Caco-2 (cell line): ENCODE data around the gene RFX4. TPM values are rescaled to one million over a fixed set of nuclear protein-coding genes. Genes with fewer than 3 reads are reported as not detected.

Source experiments
- BruUV-seq: library from RNA; stranded (reverse); fragments of 400-500 nt; replicated peaks from 2 replicates; lab custom pipeline; 2021; lab: Mats Ljungman, UMichigan
- CTCF ChIA-PET: fragments of 300-600 bp; sonication (Branson Sonifier 250); formaldehyde crosslinking; loops from one replicate; lab custom pipeline; 2022; ENCODE audit warnings: antibody characterized with exemption; lab: Charles Lee
- POLR2A ChIA-PET: fragments of 300-600 bp; sonication (Branson Sonifier 250); formaldehyde crosslinking; loops from one replicate; lab custom pipeline; 2022; ENCODE audit warnings: antibody characterized with exemption; lab: Charles Lee
- DNase-seq, 2 experiments: peaks; one replicate each; pipeline versions ENCODE4 v3.0.0 to v3.0.0-alpha.2; 2020 to 2022
- H3K27me3 ChIP-seq: replicated peaks from 2 replicates; pipeline ENCODE4 v1.6.0; 2011; ENCODE audit warnings: low read length; ENCODE audit not compliant: control insufficient read depth, insufficient read depth
- H3K36me3 ChIP-seq: 2 replicates; pipeline ENCODE4 v1.5.1; 2011; ENCODE audit warnings: low read length; ENCODE audit not compliant: control insufficient read depth, insufficient read depth
- H3K4me1 ChIP-seq: fragments of 250-450 bp; sonication (Bioruptor Pico); 2 replicates; pipeline ENCODE4 v1.5.1; 2020; ENCODE audit warnings: mild to moderate bottlenecking
- H3K4me3 ChIP-seq: 2 replicates; pipeline ENCODE4 v1.5.1; 2011; ENCODE audit warnings: low read depth, mild to moderate bottlenecking, control low read depth, low read length
- H3K9me3 ChIP-seq: fragments of 250-450 bp; sonication (Bioruptor Pico); 2 replicates; pipeline ENCODE4 v1.5.1; 2020; ENCODE audit warnings: mild to moderate bottlenecking, moderate library complexity
- H3K27ac Mint-ChIP-seq: one replicate; pipeline ENCODE4 v1.8.0; 2022; ENCODE audit warnings: mixed read lengths; ENCODE audit not compliant: unreplicated experiment
- H3K27me3 Mint-ChIP-seq: one replicate; pipeline ENCODE4 v1.8.0; 2022; ENCODE audit warnings: mixed read lengths; ENCODE audit not compliant: insufficient read depth, unreplicated experiment
- H3K36me3 Mint-ChIP-seq: one replicate; pipeline ENCODE4 v1.8.0; 2022; ENCODE audit warnings: mild to moderate bottlenecking, mixed read lengths; ENCODE audit not compliant: insufficient read depth, unreplicated experiment
- H3K4me1 Mint-ChIP-seq: one replicate; pipeline ENCODE4 v1.8.0; 2022; ENCODE audit warnings: low read depth, mixed read lengths; ENCODE audit not compliant: unreplicated experiment
- H3K4me3 Mint-ChIP-seq: one replicate; pipeline ENCODE4 v1.8.0; 2022; ENCODE audit warnings: mild to moderate bottlenecking, moderate library complexity, mixed read lengths; ENCODE audit not compliant: unreplicated experiment
- H3K9me3 Mint-ChIP-seq: one replicate; pipeline ENCODE4 v1.8.0; 2022; ENCODE audit warnings: mixed read lengths; ENCODE audit not compliant: unreplicated experiment
- intact Hi-C: fragments of 100-400 bp; cut with micrococcal nuclease; formaldehyde crosslinking; loops from one replicate; pipeline ENCODE4 v1.10.0; 2022; ENCODE audit not compliant: unreplicated experiment
- total RNA-seq: library from RNA; stranded (reverse); gene quantifications from 2 replicates; pipeline ENCODE4 v1.2.3, GENCODE V29; 2022
- TF ChIP-seq, protein P1 (sequence below), 2 experiments: fragments of 200-600 bp in 1 of 2; IDR thresholded peaks; 1 replicate in 1 of 2; 2 replicates in 1 of 2; pipeline versions ENCODE4 v1.5.1 to v1.8.0; 2011 to 2022; ENCODE audit warnings: antibody characterized with exemption in 1 of 2, control low read depth in 1 of 2, inconsistent platforms in 1 of 2, low read depth in 1 of 2, low read length in 1 of 2, mild to moderate bottlenecking in 1 of 2, moderate library complexity in 1 of 2; ENCODE audit not compliant: insufficient read depth in 1 of 2, severe bottlenecking in 1 of 2, unreplicated experiment in 1 of 2

RFX4 gene
- total RNA-seq, 1 experiment from 2014 or later, result not detected

- TF ChIP-seq, protein P1, sequence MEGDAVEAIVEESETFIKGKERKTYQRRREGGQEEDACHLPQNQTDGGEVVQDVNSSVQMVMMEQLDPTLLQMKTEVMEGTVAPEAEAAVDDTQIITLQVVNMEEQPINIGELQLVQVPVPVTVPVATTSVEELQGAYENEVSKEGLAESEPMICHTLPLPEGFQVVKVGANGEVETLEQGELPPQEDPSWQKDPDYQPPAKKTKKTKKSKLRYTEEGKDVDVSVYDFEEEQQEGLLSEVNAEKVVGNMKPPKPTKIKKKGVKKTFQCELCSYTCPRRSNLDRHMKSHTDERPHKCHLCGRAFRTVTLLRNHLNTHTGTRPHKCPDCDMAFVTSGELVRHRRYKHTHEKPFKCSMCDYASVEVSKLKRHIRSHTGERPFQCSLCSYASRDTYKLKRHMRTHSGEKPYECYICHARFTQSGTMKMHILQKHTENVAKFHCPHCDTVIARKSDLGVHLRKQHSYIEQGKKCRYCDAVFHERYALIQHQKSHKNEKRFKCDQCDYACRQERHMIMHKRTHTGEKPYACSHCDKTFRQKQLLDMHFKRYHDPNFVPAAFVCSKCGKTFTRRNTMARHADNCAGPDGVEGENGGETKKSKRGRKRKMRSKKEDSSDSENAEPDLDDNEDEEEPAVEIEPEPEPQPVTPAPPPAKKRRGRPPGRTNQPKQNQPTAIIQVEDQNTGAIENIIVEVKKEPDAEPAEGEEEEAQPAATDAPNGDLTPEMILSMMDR (IDR thresholded peaks at IDR 0.05; ENCODE audit: insufficient read depth in 1 of 2, low read depth in 1 of 2, low read length in 1 of 2, severe bottlenecking in 1 of 2, unreplicated experiment in 1 of 2), result no peak
- H3K9me3 Mint-ChIP-seq, result no peaks in the 10 kb centered on the region
- CTCF ChIA-PET, result no interaction called here
- BruUV-seq, result no TSS peak
- H3K27me3 ChIP-seq, result no peaks in the 10 kb centered on the region
- H3K27ac Mint-ChIP-seq, result peak overlapping the region; percentile 45
- no peak overlapping the region for H3K4me3 Mint-ChIP-seq
- intact Hi-C loops, result no loop called here
- peaks cover 8% of the 10 kb centered on the region for H3K36me3 Mint-ChIP-seq
- POLR2A ChIA-PET, result no interaction called here
- no peaks in the 10 kb centered on the region for H3K9me3 ChIP-seq
- H3K27me3 Mint-ChIP-seq, result no peaks in the 10 kb centered on the region
- no peak for DNase-seq
- peaks cover 9% of the 10 kb centered on the region for H3K4me1 Mint-ChIP-seq
- peaks cover 6% of the 10 kb centered on the region; the same call in 1 of the 2 replicates for H3K4me1 ChIP-seq
- H3K36me3 ChIP-seq, result no peaks in the 10 kb centered on the region
- no peak overlapping the region for H3K4me3 ChIP-seq
These were observed 186.7 kb downstream of the RFX4 start for GRCh38 chr12:106769546-106769945.

DNA sequence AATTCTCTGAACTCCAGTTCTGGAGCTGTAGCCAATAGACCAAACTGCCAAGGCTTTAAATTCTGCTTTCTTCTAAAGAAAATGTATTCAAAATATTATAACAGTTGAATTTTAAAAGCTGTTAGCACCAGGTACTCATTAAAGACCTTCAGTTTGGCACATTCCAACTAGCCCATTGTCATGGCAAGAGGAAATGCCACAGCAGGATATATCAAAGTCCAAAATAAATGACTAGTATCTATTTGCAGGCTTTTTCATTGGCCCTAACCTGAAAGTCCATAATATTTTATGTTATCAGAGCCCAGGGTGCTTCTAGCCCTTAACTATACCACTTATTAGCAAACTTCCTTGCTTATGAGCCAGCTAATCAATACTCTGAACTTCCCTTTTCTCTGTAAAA lies 188.6 kb downstream of the RFX4 start:
- H3K4me1 ChIP-seq, result peaks cover 11% of the 10 kb centered on the region; the same call in 1 of the 2 replicates
- TF ChIP-seq, protein P1 (IDR thresholded peaks at IDR 0.05; ENCODE audit: insufficient read depth in 1 of 2, low read depth in 1 of 2, low read length in 1 of 2, severe bottlenecking in 1 of 2, unreplicated experiment in 1 of 2), result no peak
- H3K4me3 ChIP-seq, result no peak overlapping the region
- Mint-ChIP-seq H3K4me3 (no peak overlapping the region), H3K27me3 (no peaks in the 10 kb centered on the region), H3K4me1 (peaks cover 14% of the 10 kb centered on the region), H3K27ac (no peak overlapping the region), H3K9me3 (no peaks in the 10 kb centered on the region), H3K36me3 (peaks cover 8% of the 10 kb centered on the region)
- H3K36me3 ChIP-seq, result no peaks in the 10 kb centered on the region
- no peak for DNase-seq
- intact Hi-C loops, result loop anchor here (5.0 kb wide), 1 partner anchor 186 kb away; the partner anchor contains the start of gene TMEM263
- H3K9me3 ChIP-seq, result no peaks in the 10 kb centered on the region
- H3K27me3 ChIP-seq, result no peaks in the 10 kb centered on the region
- ChIA-PET POLR2A (no interaction called here), CTCF (interaction anchor here (0.6 kb wide), 1 partner anchor 65 kb away, joined by 3 read pairs; no protein-coding TSS in a partner anchor)
- BruUV-seq, result no TSS peak

DNA sequence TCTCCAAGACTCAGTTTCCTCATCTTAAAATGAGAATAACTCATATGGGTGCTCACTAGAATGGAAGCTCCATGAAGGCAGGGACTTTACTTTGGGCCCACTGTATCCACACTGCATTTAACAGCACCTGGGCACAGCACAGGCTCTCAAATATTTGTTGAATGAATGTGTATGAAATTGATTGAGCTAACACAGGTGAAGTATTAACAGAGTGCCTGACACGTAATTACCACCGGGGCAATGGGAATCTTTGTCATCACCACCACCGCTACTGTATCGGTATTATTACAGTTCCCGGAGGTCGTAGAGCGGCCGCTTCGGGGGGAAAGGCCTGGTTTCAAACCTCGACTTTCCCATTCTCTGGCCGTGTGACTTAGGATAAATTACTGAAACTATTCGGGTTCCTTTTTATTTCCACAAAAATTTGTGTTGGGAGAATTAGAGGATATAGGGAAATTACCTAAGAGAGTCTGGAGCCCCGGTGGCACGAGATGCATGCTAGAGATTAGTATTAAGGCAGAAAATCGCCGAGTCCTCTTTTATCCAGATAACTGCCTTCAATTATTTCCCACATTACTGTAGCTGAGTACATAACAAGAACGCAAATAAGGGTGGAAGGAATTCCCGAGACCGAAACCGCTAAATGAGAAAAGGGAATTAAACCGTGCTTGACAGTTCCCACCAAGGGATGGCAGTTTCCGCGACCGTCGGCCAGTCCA lies 190.6 kb downstream of the RFX4 start:
- intact Hi-C loops, result loop anchor here (1.0 to 5.0 kb wide), 3 partner anchors 17 to 184 kb away; partner anchors contain the start of gene TMEM263
- Histone ChIP-seq H3K27me3 (no peaks in the 10 kb centered on the region), H3K9me3 (no peaks in the 10 kb centered on the region), H3K36me3 (no peaks in the 10 kb centered on the region), H3K4me3 (peak overlapping the region; percentile 66), H3K4me1 (peaks cover 11% of the 10 kb centered on the region; the same call in 1 of the 2 replicates)
- no peak for DNase-seq
- H3K36me3 Mint-ChIP-seq, result peaks cover 8% of the 10 kb centered on the region
- H3K9me3 Mint-ChIP-seq, result no peaks in the 10 kb centered on the region
- peak overlapping the region; percentile 95 for H3K4me3 Mint-ChIP-seq
- H3K27ac Mint-ChIP-seq, result peak overlapping the region; percentile 98
- ChIA-PET POLR2A (no interaction called here), CTCF (no interaction called here)
- BruUV-seq, result no TSS peak
- TF ChIP-seq, protein P1 (IDR thresholded peaks at IDR 0.05; ENCODE audit: insufficient read depth in 1 of 2, low read depth in 1 of 2, low read length in 1 of 2, severe bottlenecking in 1 of 2, unreplicated experiment in 1 of 2), result no peak
- peaks cover 14% of the 10 kb centered on the region for H3K4me1 Mint-ChIP-seq
- no peaks in the 10 kb centered on the region for H3K27me3 Mint-ChIP-seq
